RPMI7951 (cell line): Measurements from ENCODE around the gene RHBDD2. TPM values are rescaled to one million over a fixed set of nuclear protein-coding genes. Genes with fewer than 3 reads are reported as not detected.
A peak's percentile ranks its signal among the peaks of the same experiment; 100 is the strongest.
"Not testable (repeated sequence)": the region's sequence is repeated elsewhere in the genome, so short reads cannot be mapped to it uniquely, and the experiment has no call there.

Experiments
- DNase-seq: peaks from one replicate; pipeline ENCODE4 v3.0.0-alpha.2; 2012; ENCODE audit warnings: low read depth
- total RNA-seq: library from RNA; depleted of rRNA; stranded (reverse); fragments of >200 nt; shearing (Covaris generic); gene quantifications from 2 replicates; pipeline ENCODE4 v1.2.3, GENCODE V29; 2014

Gene RHBDD2
- total RNA-seq, 1 experiment from 2014 or later: 60.3 TPM

DNA sequence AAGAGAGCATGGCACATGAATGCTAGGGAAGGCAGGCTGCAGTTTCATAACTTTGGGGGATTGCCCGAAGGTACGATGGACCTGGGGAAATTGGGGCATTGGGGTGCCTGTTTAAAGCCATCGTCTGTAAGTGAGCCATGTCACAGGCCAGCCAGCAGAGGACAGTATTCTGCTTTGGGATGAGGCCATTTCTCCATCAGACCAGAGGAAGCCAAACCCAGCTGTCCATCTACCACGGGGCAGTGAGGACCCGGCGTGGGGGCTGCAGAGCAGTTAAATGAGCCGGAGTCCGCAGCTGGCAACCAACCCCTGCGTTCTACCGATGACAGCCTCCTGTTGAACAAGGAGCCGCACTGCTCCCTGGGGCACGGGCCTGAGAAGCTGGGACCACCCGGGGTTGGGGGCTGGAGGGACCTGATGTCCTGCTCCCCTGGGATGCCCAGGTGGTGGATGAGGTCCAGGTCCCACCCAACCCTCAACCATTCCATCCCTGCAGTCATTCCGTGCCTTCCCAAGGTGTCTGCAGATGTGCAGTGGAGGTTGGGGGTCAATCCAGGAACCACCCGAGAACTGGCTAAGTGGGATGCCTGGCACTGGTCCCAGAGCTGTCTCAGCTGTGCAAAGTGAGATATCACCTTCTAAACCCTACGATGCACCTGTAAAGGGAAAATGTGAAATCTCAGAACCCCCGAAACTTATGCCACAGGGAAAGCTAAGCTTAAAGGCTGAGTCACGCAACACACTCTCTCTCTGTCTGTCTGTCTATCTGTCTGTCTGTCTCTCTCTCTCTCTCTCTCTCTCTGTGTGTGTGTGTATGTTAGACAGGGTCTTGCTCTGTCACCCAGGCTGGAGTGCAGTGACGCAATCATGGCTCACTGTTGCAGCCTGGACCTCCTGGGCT lies 12.1 kb upstream of the RHBDD2 start:
- DNase-seq: peak; percentile 64

GRCh38 chr7:75867390-75867717 lies 11.5 kb upstream of the RHBDD2 start:
- DNase-seq: no peak

DNA sequence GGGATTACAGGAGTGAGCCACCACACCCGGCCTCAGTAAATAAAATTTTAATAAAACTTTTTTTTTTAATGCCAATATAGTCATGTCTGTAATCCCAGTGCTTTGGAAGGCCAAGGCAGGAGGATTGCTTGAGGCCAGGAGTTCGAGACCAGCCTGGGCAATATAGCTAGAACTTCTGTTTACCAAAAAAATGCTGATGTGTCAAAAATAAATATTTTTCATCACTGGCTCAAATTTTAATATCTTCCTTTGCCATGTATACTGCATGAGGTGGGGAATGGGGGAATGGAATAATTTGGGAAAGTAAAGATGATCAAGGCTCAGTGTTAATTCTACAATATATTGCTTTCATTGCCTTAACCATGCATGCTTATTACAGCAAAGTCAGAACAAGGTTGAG lies 10.7 kb upstream of the RHBDD2 start:
- no peak for DNase-seq

- DNase-seq: peak; percentile 23
These were observed 9.0 kb upstream of the RHBDD2 start for GRCh38 chr7:75869776-75870379.

- DNase-seq: no peak
These were observed 8.2 kb upstream of the RHBDD2 start for GRCh38 chr7:75870557-75871161.

DNA sequence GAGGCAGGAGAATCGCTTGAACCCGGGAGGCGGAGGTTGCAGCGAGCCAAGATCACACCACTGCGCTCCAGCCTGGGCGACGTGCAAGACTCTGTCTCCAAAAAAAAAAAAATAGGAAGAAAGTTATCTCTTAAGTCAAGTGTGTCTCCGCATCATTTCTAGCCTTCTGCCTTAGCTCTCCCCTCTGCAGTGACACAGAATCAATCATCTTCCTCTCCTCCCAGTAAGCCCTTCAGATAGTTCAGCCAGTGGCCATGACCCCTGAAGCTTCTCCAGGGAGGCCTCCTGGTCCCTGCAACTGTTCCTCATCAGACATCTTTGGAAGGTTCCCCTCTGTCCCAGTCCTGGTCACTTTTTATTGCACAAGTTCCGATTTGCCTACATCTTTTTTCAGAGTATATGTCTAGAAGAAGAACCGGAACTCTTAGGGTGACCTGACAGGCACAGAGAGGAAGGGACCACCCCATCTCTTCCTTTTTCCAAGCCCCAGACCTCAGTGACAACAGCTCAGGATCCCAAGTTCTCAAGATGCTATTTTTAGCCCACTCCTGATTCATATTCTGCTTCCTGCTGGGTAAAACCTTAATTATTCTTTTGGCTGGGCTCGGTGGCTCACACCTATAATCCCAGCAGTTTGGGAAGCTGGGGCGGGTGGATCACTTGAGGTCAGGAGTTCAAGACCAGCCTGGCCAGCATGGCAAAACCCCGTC lies 6.6 kb upstream of the RHBDD2 start:
- peak; percentile 32 for DNase-seq

DNA sequence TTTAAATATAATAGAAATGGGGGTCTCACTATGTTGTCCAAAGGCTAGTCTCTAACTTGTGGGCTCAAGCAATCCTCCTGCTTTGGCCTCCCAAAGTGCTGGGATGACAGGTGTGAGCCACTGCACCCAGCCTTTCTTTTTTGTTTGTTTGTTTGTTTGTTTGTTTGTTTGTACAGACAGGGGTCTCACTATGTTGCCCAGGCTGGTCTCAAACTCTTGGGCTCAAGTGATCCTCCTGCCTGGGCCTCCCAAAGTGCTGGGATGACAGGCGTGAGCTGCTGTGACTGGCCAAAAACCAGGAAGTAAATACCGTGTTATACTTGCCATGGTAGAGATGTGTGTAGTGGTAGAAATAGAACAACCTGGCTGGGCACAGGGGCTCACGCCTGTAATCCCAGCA lies 4.7 kb upstream of the RHBDD2 start:
- not testable (repeated sequence) for DNase-seq

- no peak for DNase-seq
These were observed 3.4 kb upstream of the RHBDD2 start for GRCh38 chr7:75875113-75876080.

DNA sequence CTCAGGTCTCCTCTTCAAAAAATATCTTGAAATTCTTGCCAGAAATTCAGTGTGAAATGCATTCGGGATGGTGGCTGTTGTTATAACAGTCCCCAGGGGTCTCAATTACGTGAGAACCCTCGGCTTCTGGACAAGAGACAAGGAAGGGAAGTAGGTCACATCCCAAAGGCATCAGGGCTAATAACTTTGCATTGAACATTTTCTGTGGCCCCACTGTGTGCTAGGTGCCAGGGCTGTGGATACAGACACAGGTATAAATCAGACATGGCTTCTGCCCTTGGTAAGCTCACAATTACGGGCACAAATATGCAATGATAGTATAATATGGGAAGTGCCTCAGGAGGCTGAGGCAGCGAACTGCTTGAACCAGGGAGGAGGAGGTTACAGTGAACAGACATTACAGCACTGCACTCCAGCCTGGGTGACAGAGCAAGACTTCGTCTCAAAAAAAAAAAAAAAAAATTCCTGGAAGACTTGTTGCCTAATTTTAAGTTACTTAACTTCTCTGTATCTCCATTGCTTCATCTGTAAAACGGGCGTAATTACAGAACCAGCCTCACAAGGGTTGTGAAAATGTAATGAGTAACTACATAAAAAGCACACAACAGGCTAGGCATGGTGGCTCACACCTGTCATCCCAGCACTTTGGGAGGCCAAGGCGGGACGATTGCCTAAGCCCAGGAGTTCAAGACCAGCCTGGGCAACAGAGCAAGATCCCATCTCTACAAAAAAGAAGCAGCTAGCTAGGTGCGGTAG lies 2.5 kb upstream of the RHBDD2 start:
- no peak for DNase-seq

DNA sequence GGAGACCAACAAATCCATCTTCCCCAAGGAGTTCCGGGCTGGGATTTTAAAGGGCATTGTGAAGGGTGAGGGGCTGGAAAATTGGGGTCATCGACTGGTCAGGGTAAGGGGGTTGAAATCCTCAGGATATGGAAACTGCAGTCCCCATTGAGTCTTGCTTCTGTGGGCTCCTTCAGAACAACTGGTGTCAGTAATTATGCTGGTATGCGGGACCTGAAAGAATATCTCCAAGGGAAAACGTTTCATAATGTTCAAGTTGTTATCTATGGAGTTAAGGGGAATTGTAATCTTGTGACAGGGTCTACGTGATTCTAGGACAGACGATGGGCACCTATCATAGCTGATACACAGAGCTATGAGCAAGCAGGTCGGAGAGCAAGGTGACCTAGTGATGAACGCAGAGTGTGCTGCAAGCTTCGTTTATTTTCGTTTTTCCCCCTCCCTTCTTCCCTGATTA lies 494 bp upstream of the RHBDD2 start:
- DNase-seq: no peak

DNA sequence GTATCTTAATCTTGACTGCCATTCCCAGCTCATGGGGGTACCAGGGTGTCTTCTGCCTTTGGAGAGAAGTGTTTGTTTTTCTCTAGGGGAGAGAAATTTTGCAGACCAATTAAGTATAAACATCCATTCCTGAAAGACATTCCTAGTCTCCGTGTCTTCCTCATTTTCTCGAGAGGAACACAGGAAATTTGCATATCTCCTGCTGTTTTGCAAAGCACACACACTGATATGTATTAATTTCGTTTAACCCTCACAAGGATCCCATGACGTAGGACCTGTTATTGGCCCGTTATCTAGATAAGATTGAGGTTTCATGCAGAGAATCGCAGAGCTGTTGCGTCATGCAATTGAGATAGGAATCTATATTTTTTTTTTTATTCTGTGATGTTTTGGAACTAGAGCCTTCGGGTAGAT lies 944 bp downstream of the RHBDD2 start:
- peak; percentile 50 for DNase-seq

GRCh38 chr7:75880242-75880641 lies 1.4 kb downstream of the RHBDD2 start:
- DNase-seq: no peak

DNA sequence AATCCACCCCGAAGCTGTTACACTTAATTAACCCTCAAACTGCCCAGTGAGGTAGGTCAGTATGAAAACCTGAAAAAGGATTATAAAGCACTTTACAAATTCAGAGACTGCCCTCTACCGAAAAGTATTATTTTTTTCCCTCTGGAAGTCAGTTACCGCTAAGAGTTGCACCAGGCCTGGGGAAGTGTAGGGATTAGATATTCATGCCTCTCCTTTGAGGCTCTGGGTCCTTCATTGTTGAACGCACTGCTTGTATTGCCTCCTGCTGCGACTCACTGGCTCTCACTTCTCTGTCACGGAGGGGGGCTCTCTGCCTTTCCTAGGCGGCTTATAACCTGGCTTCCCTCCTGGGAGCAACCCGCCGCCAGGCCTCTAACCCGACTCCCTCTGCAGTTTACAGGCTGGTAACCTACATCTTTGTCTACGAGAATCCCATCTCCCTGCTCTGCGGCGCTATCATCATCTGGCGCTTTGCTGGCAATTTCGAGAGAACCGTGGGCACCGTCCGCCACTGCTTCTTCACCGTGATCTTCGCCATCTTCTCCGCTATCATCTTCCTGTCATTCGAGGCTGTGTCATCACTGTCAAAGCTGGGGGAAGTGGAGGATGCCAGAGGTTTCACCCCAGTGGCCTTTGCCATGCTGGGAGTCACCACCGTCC lies 2.7 kb downstream of the RHBDD2 start:
- no peak for DNase-seq

DNA sequence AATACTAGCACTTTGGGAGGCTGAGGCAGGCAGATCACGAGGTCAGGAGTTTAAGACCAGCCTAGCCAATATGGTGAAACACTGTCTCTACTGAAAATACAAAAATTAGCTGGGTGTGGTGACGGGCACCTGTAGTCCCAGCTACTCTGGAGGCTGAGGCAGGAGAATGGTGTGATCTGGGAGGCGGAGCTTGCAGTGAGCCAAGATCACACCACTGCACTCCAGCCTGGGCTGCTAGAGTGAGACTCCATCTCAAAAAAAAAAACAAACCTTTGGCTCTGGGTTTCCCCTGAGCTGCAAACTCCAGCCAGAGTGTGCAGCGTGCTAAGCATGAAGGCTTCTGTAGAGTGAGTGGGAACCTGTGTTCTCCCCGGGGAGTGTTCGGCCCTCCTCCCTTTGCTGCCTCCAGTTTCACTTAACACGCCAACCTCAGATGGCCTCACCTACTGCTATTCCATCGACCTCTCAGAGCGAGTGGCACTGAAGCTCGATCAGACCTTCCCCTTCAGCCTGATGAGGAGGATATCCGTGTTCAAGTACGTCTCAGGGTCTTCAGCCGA lies 4.5 kb downstream of the RHBDD2 start:
- DNase-seq: not testable (repeated sequence)

DNA sequence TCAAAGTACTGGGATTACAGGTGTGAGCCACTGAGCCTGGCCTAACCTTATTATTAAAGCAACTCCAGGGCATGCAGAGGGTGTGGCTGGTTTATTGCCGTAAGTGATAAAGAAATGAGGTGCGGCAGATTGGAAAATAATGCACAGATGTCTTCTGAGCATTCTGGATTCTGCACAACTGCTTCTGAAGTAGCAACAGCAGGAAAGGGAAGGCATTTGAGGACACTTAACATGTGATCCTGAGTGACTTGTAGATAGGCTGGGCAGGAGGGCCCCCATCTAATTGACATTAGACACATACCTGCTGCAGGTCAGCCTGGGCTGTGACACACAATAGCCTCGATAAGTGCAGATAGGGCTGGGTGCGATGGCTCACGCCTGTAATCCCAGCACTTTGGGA lies 5.6 kb downstream of the RHBDD2 start:
- no peak for DNase-seq

- DNase-seq: no peak
These were observed 6.2 kb downstream of the RHBDD2 start for GRCh38 chr7:75885036-75885435.

DNA sequence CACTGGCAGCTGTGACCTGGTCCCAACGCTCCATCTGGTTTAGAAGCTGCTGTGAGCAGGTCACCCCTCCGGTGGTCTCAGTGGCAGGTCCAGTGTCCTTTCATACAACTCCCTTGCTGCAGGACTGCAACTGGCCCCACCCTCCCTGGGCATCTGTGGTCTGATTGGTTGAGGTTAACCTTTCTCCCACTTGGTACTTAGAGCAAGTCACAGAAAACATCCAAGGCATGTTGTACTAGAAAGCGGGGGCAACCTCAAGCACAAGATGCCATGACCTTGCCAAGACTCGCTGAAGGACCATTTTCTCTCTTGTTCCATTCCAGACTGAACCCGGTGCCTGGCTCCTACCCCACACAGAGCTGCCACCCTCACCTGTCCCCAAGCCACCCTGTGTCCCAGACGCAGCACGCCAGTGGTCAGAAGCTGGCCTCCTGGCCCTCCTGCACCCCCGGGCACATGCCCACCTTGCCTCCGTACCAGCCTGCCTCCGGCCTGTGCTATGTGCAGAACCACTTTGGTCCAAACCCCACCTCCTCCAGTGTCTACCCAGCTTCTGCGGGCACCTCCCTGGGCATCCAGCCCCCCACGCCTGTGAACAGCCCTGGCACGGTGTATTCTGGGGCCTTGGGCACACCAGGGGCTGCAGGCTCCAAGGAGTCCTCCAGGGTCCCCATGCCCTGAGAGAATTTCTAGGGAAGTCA lies 9.0 kb downstream of the RHBDD2 start:
- DNase-seq: no peak

- DNase-seq: no peak
These were observed 9.8 kb downstream of the RHBDD2 start for GRCh38 chr7:75888464-75889222.
